Stimulated activated CD8-positive, alpha-beta memory T cell treated with anti-CD3 and anti-CD28 coated beads, Interleukin-4, amount 100 ng/mL, for 24 hours (primary cell): ENCODE measurements around the gene DOCK4.

Experiments
- DNase-seq: peaks from one replicate; pipeline ENCODE4 v3.0.0-alpha.2; 2020; ENCODE audit warnings: low read depth

Gene DOCK4

GRCh38 chr7:112161253-112162141 is 44.7 kb downstream of the DOCK4 start:
- DNase-seq: no peak

- no peak for DNase-seq
These were observed 45.4 kb downstream of the DOCK4 start for GRCh38 chr7:112160771-112161150.

- no peak for DNase-seq
These were observed 45.9 kb downstream of the DOCK4 start for GRCh38 chr7:112160130-112160770.

- DNase-seq: no peak
These were observed 46.8 kb downstream of the DOCK4 start for GRCh38 chr7:112159351-112159750.

- DNase-seq: no peak
These were observed 49.1 kb downstream of the DOCK4 start for GRCh38 chr7:112157072-112157471.

- DNase-seq: no peak
These were observed 49.8 kb downstream of the DOCK4 start for GRCh38 chr7:112156412-112156811.

GRCh38 chr7:112154690-112155089 is 51.5 kb downstream of the DOCK4 start:
- no peak for DNase-seq

- no peak for DNase-seq
These were observed 54.0 kb downstream of the DOCK4 start for GRCh38 chr7:112152186-112152585.

- no peak for DNase-seq
These were observed 55.2 kb downstream of the DOCK4 start for GRCh38 chr7:112150823-112151641.

- DNase-seq: no peak
These were observed 56.5 kb downstream of the DOCK4 start for GRCh38 chr7:112149734-112150133.

GRCh38 chr7:112147793-112148361 is 58.3 kb downstream of the DOCK4 start:
- DNase-seq: no peak

- DNase-seq: no peak
These were observed 61.0 kb downstream of the DOCK4 start for GRCh38 chr7:112145206-112145605.

GRCh38 chr7:112144284-112145059 is 61.7 kb downstream of the DOCK4 start:
- DNase-seq: no peak

GRCh38 chr7:112143582-112143981 is 62.6 kb downstream of the DOCK4 start:
- DNase-seq: no peak

- DNase-seq: no peak
These were observed 63.1 kb downstream of the DOCK4 start for GRCh38 chr7:112143136-112143535.

GRCh38 chr7:112140600-112140999 is 65.6 kb downstream of the DOCK4 start:
- DNase-seq: no peak

- DNase-seq: no peak
These were observed 67.3 kb downstream of the DOCK4 start for GRCh38 chr7:112138938-112139337.

GRCh38 chr7:112138325-112138852 is 67.8 kb downstream of the DOCK4 start:
- no peak for DNase-seq

- no peak for DNase-seq
These were observed 68.8 kb downstream of the DOCK4 start for GRCh38 chr7:112137141-112138101.
